ENCODE results near the gene SPATS2L.

SPATS2L gene

DNA sequence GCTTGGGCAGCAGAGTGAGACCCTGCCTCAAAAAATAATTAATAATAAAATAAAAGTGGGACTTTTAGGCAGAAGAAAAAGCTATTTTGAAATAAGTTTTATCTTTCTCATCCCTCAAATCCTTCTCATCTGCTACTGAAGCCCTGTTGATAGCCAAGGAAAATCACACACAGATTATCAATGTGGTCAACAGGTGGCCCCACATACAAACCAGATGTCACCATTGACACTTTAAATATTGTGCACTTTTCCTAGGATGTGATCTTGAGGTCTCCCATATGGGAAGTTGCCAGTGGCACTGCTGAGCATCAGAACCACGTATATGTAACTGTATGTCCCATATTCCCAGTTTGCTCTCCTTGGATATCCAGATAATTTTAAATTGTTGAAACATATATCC lies 138.8 kb downstream of the SPATS2L start:
- Histone ChIP-seq H3K4me2 (ENCODE audit: low read depth, low read length) (no peak overlapping the region), H3K9me3 (replicated peaks; ENCODE audit: insufficient read depth, low read length) (no peaks in the 10 kb centered on the region), H3K9me2 (replicated peaks; ENCODE audit: insufficient read depth, low read length) (no peaks in the 10 kb centered on the region), H4K20me1 (ENCODE audit: insufficient read depth, low read length) (no peaks in the 10 kb centered on the region), H3K27me3 (replicated peaks; ENCODE audit: insufficient read depth, low read length) (no peaks in the 10 kb centered on the region), H3K79me2 (ENCODE audit: low read length) (no peaks in the 10 kb centered on the region; the same call in 1 of the 2 replicates), H3K27ac (ENCODE audit: low read length) (no peak overlapping the region), H3K4me3 (ENCODE audit: low read length) (no peak overlapping the region), H3K9ac (ENCODE audit: low read length) (no peak overlapping the region), H3K4me1 (ENCODE audit: low read length) (peaks cover 39% of the 10 kb centered on the region), H3K36me3 (replicated peaks; ENCODE audit: insufficient read depth, low read length) (no peaks in the 10 kb centered on the region), H2AFZ (ENCODE audit: low read length) (no peak overlapping the region), H3F3A (ENCODE audit: insufficient read depth, low read length) (peaks cover 18% of the 10 kb centered on the region)
- no peak for DNase-seq
- TF ChIP-seq EZH2phosphoT487 (IDR thresholded peaks at IDR 0.05; ENCODE audit: low read length) = no peak
- TF ChIP-seq CTCF (IDR thresholded peaks at IDR 0.05; ENCODE audit: low read length) = peak; percentile 14; the same call in 1 of the 2 replicates
- no peak for TF ChIP-seq EZH2 (optimal IDR thresholded peaks at IDR 0.05; ENCODE audit: low read depth, low read length)

DNA sequence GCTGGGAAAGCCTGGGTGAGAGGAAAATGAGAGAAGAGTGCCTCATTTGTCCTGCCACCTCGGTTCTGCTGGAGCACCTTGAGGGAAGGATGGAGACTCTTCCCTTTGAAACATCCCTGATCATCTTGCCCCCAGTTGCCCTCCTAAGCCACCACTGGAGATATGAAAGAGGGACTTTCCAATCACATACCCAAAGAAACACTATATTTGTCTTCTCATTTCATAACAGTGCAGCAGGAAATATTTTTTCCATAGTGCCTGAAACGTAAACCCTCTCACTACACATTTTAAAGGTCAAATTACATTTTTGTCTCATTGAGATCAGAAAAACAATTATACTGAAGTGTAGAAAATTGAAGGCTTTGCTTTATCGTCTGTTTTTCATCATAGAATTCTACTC lies 140.1 kb downstream of the SPATS2L start:
- Histone ChIP-seq H3K9me2 (replicated peaks; ENCODE audit: insufficient read depth, low read length) (no peaks in the 10 kb centered on the region), H3K36me3 (replicated peaks; ENCODE audit: insufficient read depth, low read length) (no peaks in the 10 kb centered on the region)
- DNase-seq = no peak

DNA sequence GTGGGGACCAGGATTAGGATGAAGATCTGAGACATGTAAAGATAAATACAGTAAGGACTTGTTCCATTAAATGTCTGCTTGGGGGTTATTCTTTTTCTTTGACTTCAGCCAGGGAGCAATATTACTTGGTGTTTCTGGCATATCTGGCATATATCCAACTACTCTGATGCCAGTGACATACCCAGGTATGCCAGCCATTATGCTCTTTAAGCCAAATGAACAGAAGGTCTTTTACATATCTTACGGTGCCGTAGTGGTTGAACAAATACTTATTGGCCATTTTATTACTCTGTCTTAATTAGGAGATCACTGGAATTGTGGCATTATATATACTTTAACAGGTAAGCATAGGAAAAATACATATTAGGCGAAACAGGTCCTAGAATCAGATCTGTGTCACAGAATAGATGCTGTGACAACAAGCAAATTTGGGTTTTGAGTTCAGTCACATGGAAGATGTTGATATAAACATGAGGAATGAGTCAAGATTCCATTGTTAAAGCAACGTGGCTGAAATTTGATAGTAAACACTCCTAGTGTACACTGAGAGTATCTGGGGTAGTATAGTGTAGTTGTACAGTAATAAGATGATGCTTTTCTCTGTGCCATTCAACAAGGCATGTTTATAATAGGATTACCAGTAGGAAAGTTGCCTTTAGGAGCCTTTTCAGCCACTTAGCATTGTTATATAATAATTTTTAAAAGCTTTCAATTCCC lies 140.8 kb downstream of the SPATS2L start:
- no peaks in the 10 kb centered on the region for H3K9me3 ChIP-seq (replicated peaks; ENCODE audit: insufficient read depth, low read length)
- H4K20me1 ChIP-seq (ENCODE audit: insufficient read depth, low read length) = no peaks in the 10 kb centered on the region
- peaks cover 6% of the 10 kb centered on the region; the same call in 1 of the 2 replicates for H3K79me2 ChIP-seq (ENCODE audit: low read length)
- H3K9ac ChIP-seq (ENCODE audit: low read length) = no peak overlapping the region
- H3K9me2 ChIP-seq (replicated peaks; ENCODE audit: insufficient read depth, low read length) = no peaks in the 10 kb centered on the region
- no peak overlapping the region for H3K4me3 ChIP-seq (ENCODE audit: low read length)
- no peak overlapping the region for H3K4me2 ChIP-seq (ENCODE audit: low read depth, low read length)
- H3K27ac ChIP-seq (ENCODE audit: low read length) = peak overlapping the region; percentile 18; the same call in 1 of the 2 replicates
- DNase-seq = no peak
- peaks cover 20% of the 10 kb centered on the region for H3F3A ChIP-seq (ENCODE audit: insufficient read depth, low read length)
- no peaks in the 10 kb centered on the region for H3K27me3 ChIP-seq (replicated peaks; ENCODE audit: insufficient read depth, low read length)
- TF ChIP-seq CTCF (IDR thresholded peaks at IDR 0.05; ENCODE audit: low read length) (no peak), EZH2phosphoT487 (IDR thresholded peaks at IDR 0.05; ENCODE audit: low read length) (no peak), EZH2 (optimal IDR thresholded peaks at IDR 0.05; ENCODE audit: low read depth, low read length) (no peak)
- peaks cover 57% of the 10 kb centered on the region for H3K4me1 ChIP-seq (ENCODE audit: low read length)
- no peak overlapping the region for H2AFZ ChIP-seq (ENCODE audit: low read length)
- no peaks in the 10 kb centered on the region for H3K36me3 ChIP-seq (replicated peaks; ENCODE audit: insufficient read depth, low read length)

More for the DNA sequence above, 140.1 kb downstream of the SPATS2L start:
- TF ChIP-seq CTCF (IDR thresholded peaks at IDR 0.05; ENCODE audit: low read length) (no peak), EZH2 (optimal IDR thresholded peaks at IDR 0.05; ENCODE audit: low read depth, low read length) (no peak), EZH2phosphoT487 (IDR thresholded peaks at IDR 0.05; ENCODE audit: low read length) (no peak)
- peaks cover 6% of the 10 kb centered on the region; the same call in 1 of the 2 replicates for H3K79me2 ChIP-seq (ENCODE audit: low read length)
- no peak overlapping the region for H3K9ac ChIP-seq (ENCODE audit: low read length)
- H3K4me2 ChIP-seq (ENCODE audit: low read depth, low read length) = no peak overlapping the region
- H2AFZ ChIP-seq (ENCODE audit: low read length) = no peak overlapping the region
- peaks cover 20% of the 10 kb centered on the region for H3F3A ChIP-seq (ENCODE audit: insufficient read depth, low read length)
- H3K27ac ChIP-seq (ENCODE audit: low read length) = peak overlapping the region; percentile 18; the same call in 1 of the 2 replicates
- H3K4me3 ChIP-seq (ENCODE audit: low read length) = no peak overlapping the region
- no peaks in the 10 kb centered on the region for H4K20me1 ChIP-seq (ENCODE audit: insufficient read depth, low read length)
- peaks cover 53% of the 10 kb centered on the region for H3K4me1 ChIP-seq (ENCODE audit: low read length)
- no peaks in the 10 kb centered on the region for H3K27me3 ChIP-seq (replicated peaks; ENCODE audit: insufficient read depth, low read length)
- no peaks in the 10 kb centered on the region for H3K9me3 ChIP-seq (replicated peaks; ENCODE audit: insufficient read depth, low read length)

Measured in MM.1S (cell line).